GM19351 (cell line): ENCODE measurements around the gene COL9A3.

ENCODE experiments used
- ATAC-seq: cut with Tn5 transposase; IDR thresholded peaks from one replicate; pipeline ENCODE4 v1.9.1; 2021; ENCODE audit warnings: mild to moderate bottlenecking, moderate library complexity; ENCODE audit not compliant: unreplicated experiment

The COL9A3 gene

DNA sequence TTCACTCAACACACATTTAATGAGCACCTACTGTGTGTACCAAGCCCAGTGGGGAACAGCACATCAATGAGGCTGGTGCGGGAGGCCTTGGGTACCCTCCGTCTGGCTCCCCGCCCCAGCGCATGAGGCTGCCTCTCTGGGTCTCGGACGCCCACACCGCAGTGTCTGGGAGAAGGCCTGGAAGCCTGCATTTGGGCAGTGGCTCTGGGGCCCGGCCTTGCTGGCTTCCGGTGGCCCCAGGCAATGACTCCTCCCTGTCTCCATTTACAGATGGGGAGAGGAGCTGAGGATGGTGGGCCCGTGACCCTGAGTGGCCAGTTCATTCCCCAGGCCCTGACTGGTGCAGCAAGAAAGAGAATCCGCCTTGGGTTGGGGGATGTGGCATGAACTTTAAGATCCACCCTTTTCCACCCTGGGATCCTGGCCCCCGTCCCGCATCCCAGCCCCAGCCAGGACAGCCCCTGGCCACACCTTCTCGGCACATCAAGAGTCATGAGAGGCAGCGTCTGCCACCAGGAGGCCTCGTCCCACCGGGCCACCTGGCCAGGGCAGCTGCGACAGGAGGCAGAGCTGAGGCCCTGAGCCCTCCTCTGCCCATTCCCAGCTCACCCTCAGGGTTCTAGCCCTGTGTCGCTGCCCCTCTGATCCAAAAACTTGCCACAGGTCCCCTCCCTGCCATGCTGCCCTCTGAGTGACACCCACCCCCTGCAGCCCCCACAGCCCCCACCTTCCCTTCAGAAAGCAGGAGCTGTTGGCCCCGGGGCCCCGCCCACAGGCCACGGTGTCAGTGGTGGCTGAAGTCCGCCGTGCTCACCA, 38.0 kb upstream of the COL9A3 start:
- no peak for ATAC-seq

DNA sequence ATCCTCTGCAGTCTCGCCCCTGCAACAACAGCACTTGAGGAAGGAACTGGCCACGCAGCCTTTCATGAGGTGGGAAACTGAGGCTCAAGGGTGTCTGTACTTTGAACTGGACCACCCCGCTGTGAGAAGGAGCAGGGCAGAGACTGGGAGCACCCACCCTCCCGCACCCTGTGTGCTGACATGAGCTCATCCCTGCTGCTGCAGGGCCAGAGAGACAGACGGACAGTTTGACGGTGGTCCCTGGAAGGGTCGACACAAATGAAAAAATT, 37.5 kb upstream of the COL9A3 start:
- no peak for ATAC-seq

DNA sequence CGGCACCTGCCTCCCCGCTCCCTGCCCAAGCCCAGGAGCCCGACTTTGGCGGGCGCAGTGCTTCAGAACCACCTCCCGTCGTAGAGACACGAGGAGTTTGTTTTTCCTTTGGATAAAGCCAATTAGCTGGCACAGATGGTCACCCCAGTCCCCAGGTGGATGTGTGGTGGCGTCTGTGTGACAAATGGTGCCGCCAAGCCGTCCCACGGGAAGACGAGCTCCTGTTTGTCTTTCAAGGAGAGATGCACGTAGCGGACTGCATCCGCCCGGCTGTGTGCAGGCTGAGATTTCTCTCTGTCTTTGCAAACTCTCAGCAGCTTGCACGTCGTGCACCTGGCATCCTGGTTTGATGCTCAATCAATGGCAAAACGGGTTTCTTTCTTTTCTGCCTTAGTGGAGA, 36.6 kb upstream of the COL9A3 start:
- ATAC-seq, result no peak

DNA sequence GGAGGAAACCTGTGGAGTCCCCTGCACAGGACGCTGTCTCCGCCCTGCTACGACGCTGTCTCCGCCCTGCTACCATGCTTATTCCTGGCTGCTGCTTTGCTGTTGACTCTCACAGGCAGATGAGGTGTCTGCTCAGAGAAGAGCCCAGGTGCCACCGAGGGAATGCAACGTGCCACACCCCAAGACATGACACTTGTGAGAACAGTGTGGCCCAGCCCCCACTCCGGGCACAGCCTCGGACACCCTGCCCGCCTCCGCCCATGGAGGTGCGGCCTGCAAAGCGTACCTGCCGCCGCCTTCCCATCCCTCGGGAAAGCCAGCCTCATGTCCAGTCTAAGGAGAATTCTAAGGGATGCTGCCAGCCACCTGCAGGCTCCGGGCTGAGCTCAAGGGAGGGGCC, 36.2 kb upstream of the COL9A3 start:
- no peak for ATAC-seq

DNA sequence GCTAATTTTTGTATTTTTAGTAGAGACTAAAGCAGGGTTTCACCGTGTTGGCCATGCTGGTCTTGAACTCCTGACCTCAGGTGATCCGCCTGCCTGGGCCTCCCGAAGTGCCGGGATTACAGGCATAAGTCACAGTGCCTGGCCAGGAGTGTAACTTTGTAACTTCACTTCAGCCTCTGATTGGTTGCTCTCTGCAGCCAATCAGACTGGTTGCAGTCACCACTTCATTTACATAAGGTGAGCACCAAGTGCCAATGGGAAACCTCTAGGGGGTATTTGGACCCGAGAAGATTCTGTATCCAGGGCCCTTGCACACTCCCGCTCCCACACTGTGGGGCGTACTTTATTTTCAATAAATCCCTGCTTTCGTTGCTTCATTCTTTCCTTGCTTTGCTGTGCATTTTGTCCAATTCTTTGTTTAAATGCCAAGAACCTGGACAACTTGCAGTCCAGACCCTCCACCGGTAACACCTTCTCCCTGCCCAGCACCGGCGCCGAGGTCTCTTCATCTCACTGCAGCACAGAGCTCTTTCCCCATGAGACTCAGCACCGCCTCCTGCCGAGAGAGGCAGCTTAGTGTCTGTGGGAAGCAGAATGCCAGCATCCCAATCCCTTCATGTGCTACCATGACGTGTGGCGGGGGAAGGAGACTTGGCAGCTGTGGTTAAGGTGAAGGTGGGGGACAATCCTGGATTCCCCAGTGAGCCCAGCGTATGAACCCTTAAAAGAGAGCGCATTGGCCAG, 34.5 kb upstream of the COL9A3 start:
- no peak for ATAC-seq

DNA sequence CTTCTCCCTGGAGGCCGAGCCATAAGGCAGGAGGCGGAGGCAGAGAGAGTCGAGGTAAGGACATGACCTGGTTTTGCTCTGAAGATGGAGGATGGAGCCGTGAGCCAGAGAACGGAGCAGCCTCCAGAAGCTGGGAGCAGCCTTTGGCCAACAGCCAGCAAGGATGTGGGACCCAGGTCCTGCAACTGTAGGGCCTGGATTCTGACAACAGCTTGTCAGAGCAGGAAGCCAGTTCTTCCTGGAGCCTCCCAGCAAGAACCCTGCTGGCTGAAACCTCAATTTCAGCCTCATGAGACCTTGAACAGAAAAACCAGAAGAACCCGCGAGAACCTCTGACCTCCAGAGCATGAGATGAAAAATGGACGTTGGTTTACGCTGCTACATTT, 34.0 kb upstream of the COL9A3 start:
- no peak for ATAC-seq

DNA sequence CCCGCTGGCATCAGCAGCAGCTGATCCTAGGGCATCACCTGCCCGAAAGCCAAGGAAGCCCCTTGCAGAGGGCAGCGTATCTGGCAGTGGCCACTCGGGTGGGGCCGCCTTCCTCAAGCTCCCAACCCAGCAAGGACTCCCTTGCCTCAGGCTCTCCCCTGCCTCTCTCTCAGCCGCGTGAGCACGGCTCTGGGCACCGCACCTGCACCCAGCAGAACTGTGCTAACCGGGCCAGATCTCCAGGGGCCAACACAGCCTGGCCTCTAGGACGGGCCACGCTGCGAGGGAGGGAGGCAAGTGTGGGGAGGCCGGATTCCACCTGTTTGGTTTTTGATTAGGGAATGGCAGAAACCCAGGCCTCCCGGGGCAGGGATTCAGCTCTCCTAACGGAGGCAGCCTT, 32.4 kb upstream of the COL9A3 start:
- ATAC-seq, result no peak

DNA sequence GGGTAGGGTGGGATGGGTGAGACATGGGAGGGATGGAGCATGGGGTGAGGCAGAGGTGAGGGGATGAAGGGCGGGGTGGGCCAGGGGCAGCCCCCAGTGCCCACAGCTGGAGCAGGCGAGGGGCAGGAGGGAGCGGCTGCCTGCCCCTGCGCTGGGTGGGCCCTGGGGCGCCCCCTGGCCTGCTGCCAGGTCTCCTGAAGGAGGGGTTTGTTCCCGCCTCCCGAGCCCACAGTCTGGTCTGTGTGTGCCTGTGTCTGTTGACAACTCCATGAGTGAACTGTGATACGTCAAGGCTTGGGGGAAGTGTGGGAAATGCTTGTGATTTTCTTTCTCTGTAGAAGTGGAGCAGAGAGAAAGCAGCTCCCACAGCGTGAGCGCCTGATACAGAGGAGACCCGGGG, 31.5 kb upstream of the COL9A3 start:
- no peak for ATAC-seq

DNA sequence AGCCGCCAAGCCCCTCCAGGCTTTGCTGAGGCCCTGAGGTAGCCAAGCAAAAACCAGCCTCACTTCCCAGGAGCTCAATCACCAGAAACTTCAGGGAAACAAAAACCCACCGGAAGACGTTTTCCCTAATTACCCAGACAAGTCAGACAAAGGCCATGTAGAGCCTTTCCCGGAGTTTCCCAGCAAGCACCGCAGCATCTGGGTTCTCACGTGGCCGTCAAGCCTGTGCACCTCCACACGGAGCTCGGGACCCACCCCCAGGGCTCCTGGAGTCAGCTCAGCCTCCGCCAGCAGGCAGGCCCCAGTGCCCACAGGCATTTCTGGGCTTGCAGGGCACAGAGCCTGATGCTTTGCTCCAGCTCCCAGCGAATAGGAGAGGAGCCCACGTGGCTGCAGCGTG, 30.7 kb upstream of the COL9A3 start:
- no peak for ATAC-seq

DNA sequence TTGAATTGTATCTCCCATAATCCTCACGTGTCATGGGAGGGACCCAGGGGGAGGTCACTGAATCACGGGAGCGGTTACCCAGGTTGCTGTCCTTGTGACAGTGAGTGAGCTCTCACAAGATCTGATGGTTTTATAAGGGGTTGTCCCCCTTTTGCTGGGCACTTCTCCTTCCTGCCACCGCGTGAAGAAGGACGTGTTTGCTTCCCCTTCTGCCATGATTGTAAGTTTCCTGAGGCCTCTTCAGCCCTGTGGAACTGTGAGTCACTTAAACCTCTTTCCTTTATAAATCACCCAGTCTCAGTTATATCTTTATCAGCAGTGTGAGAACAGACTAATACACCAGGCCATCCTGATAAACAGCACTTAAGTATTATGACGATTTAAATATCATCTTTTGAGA, 29.5 kb upstream of the COL9A3 start:
- no peak for ATAC-seq

DNA sequence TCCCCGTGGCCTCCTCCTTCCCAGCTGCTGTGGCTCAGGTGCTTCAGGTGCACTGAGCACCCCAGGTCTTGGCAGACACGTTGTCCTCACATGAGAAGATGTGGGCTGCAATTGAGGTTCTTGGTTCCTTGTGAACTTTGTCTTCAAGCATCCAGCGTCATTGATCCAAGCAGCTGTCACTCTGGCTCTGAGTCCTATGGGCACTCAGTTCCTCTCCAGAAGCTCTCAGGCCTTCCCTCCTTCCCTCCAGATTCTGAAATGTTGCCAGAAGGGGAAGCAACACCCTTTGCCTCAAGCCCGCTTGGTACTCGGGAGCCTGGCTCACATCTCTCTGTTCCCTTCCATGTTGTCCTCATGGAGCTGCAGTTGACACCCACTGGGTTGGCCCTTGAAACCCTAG, 29.0 kb upstream of the COL9A3 start:
- no peak for ATAC-seq

DNA sequence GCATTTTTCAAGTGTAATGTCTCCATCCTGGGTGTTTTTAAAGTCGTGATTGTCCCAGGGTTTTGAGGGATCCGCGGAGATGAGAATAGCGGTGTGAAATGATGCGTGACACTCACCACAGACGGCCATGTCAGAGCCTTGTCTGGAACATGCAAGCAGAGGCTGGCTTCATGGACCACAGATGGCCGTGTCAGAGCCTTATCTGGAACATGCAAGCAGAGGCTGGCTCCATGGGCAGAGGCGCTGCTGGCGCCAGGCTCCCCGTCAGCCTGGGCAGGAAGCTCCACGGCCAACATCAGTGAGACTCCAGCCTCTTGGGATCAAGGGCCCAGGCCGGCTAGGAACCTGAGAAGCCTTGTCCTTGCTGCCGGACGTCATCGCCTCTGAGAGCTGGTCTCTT, 28.2 kb upstream of the COL9A3 start:
- no peak for ATAC-seq

DNA sequence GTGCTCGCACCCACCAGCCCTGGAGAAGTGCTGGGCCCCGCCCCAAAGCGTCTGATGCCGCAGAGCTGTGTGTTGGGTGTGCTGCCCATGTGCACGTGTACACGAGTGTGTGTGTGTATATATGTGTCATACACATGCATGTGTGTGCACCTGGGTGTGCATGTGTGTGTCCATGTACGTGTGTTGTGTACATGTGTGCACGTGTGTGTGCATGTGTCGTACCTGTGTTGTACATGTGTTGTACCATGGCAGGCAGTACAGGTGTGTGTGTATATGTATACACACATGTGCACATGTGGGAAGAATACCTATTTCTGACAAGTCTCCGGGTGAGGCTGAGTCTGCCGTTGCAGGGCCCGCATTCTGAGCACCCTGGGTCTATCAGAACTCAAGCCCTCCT, 26.8 kb upstream of the COL9A3 start:
- no peak for ATAC-seq

DNA sequence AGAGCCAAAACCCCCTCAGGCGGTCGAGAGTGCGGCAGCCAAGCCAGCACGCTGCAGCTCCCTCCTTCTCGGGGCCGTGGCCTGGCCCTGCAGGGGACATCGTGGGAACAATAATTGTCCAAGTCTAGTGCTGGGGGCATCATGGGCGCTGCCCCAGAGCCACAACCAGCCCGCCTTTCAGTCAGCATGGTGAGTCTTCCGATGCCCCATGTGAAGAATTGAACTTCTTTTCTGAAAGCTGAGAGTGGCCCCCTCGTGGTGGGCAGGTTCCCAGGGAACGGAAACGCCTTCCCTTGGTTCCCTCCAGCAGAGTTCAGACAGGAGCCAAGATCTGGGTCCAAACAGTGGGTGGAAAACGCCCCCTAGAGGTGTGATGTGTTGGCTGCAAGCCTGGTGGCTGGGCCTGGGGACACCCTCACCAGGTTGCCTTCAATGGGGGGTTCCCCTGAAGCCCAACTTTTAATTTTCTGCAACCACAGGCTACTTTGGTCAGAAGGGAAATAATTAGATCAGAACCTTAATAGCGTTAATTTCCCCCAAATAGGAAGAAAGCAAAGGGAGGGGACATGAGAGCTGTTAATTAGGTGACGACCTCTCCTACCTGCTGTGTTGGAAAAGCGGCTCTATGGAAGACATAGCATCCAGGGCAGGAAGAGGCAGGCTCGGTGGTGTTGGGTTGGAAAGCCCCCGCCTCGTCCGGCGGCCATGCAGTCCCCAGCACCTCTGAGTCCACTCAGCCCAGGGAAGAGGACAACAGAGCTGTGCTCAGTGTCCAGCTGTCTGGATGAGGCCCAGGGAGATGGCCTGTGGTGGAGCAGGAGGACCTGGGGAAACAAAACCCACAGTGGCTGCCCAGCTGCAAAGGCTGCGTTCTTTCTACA, 25.3 kb upstream of the COL9A3 start:
- ATAC-seq, result no peak

DNA sequence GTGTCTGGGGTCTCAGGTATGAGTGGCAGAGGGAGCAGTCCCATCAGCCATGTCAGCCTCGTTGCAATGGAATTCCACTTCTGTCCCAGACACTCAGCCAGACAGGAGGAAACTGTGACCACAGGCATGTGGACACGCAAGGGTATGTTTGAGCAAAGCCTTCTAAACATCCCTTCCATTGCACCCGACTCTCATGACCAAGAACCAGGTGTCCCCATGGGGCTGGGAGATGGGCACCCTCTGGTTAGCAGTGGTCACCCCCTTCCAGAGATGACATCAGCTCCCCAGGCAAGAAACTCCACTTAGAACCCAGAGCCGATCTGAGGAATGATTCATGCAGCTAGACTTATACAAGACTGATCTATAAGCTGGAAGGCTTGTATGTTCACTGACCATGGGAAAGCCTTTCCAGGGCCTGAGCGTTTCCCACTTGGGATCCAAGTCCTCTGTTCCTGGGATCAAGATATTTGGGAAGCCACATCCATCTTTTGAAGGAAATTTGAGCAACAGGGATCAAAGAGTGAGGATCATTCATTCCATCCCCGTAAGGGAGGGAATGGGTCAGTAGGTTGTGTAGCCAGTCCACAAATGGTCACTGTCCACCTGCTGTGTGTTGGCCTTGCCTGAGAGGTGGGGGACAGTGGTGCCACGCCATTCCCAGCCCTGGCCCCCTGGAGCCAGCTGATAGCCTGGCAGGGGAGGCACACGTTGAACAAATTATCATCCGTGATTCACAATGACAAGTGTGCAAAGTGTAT, 24.5 kb upstream of the COL9A3 start:
- ATAC-seq, result no peak

DNA sequence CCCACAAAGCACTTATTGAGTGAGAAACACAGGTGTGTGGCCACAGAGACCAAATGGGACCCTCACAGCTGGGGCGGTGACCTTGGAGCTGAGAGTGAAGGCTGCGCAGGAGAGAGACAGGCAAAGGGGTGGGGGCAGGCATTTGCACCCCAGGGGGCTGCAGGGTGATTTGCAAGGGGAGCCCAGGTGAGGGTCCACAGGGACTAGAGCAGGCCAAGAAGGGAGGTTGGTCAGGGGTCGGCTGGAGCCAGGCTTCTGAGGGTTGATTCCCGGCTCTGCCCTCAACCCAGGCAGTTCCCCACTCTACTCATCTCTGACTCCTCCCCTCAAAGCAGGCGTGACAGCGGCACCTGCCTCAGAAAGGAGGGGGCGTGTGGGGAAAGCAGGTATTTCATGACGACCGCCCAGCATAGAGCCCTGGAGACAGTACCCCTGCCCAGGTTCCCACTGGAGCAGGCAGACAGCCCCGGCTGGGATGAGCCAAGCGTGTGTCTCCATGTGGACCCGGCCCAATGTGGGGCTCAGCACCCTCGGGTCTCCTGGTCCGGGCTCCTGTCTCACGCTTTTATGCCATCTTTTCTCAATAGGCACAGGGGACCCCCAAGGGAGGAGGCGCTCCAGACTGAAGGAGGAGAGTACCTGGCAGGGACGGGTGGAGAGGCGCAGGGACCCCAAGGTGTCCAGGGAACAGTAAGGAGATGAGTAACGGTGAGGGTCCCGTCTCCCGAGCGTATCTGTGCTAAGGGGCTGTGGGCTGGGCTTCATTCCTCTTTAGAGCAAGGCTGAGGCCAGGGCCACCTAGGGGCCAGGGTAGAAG, 23.7 kb upstream of the COL9A3 start:
- ATAC-seq, result no peak

DNA sequence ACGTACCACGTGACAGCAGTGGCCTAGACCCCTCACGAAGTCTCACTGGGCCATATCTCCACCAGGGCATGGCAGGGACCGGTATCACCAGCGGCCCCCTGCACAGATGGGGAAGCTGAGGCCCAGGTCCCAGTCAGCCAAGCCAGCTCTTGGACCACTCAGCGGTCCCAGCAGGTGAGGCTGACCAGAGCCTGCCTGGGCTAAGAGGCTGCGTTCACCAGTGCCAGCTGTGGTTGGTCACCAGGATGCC, 23.2 kb upstream of the COL9A3 start:
- peak; percentile 5 for ATAC-seq

DNA sequence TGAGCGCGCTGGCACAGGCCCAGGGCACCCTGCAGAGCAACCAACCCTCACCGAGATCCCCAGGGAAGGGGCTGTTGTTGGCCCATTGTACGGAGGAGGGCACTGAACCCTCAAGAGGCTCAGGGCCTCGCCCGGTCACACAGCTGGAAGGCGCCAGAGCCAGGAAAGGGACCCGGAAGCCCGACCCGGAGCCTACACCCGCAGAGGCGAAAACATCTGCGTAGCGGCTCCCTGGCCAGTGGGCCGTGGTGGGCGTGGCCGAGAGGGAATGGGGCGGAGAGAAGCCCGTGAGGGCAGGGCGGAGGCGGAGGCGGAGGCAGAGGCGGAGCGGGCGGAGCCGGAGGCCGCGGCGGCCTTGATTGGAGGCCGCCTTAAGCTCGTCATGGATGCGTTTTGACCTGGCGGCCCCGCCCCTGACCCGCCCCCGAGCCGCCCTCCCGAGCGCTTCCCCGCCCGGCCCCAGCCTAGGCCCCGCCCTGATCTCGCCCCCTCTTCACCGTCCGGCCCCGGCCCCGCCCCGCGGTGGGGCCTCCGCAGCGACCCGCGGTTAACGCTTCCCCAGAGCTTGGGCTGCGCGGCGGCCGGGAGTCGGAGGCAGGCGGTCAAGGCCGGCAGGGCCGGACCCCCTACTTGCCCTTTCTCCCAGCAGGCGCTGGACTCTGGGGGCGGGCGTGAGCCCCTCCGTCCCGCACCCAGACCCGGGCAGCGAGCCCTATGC, 22.7 kb upstream of the COL9A3 start:
- peak; percentile 72 for ATAC-seq

DNA sequence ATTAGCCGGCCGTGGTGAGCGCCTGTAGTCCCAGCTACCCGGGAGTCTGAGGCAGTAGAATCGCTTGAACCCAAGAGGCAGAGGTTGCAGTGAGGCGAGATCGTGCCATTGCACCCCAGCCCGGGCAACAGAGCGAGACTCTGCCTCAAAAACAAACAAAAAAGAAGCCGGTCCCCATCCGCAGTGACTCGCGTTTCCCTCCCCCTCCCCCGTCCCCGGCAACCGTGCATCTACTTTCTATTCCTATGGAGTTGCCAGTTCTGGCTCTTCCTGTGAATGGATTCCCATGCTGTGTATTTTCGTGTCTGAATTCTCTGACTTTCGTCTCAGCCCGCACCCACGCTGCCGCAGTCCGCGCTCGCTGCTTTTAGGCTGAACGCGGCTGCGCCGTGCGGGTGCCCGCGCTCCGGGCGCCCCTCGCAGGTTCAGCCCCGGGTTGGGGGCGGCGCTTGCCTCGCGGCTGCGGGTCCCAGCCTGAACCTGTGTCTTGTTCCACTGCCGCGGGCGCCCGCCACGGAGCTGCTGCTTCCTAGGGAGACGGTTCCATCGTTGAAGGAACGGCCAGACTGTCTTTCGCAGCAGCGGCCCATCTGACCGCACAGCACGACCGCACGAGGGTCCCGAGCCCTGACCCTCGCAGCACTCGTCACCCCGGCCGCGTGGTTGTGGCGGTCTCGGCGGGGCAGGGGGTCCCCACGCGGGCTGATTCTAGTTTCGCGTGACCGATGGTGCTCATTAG, 21.7 kb upstream of the COL9A3 start:
- ATAC-seq, result no peak
